ENCODE results near the gene PSMA5.

GRCh38 chr1:109369167-109369746 is 57.0 kb downstream of the PSMA5 start:
- TF ChIP-seq SUZ12 (IDR thresholded peaks at IDR 0.05; ENCODE audit: extremely low read depth, insufficient read depth, insufficient read length) (no peak), ZNF274 (IDR thresholded peaks at IDR 0.05; ENCODE audit: low read depth, low read length) (no peak)
